ENCODE measurements around the gene SKAP2. TPM values are rescaled to one million over a fixed set of nuclear protein-coding genes. Genes with fewer than 3 reads are reported as not detected.

Gene SKAP2
- total RNA-seq, 1 donor: 10.4 TPM

DNA sequence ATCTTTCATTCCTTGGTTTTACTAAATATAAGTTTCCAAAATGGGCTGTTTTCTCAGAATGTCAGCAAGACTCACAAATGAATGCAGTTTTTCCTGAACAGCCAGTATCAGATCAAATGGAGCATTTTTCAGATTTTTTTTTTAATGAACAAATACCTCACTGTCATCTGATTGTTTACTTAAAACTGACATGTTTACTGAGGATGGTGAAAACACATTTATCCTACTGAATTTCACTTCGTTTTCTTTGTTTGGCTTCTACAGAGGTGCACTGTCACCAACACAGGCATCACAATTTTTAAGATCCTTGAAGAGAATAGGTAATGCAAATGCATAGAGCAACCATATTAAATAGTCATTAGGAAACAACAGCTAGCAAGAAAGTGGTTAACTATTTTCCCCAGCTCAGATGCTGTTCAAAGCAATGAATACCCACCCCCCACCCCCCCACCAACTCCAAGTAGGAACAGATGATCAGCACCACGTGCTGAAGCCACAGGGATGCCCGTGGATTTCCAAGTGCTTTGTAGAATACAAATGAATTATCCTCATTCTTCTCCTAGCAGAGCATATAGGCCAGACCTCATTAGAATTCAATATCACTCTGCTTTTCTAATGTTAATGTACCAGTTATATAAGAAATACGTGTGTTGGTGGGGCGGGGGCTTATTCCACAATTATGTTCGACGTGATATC is 205.9 kb downstream of the SKAP2 start:
- no peak for DNase-seq (ENCODE audit: low read depth)
- TF ChIP-seq, protein P1, sequence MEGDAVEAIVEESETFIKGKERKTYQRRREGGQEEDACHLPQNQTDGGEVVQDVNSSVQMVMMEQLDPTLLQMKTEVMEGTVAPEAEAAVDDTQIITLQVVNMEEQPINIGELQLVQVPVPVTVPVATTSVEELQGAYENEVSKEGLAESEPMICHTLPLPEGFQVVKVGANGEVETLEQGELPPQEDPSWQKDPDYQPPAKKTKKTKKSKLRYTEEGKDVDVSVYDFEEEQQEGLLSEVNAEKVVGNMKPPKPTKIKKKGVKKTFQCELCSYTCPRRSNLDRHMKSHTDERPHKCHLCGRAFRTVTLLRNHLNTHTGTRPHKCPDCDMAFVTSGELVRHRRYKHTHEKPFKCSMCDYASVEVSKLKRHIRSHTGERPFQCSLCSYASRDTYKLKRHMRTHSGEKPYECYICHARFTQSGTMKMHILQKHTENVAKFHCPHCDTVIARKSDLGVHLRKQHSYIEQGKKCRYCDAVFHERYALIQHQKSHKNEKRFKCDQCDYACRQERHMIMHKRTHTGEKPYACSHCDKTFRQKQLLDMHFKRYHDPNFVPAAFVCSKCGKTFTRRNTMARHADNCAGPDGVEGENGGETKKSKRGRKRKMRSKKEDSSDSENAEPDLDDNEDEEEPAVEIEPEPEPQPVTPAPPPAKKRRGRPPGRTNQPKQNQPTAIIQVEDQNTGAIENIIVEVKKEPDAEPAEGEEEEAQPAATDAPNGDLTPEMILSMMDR (IDR thresholded peaks at IDR 0.05; ENCODE audit: insufficient read depth, low read depth, low read length): no peak
- no peak overlapping the region for H3K4me3 ChIP-seq (ENCODE audit: low read depth, low read length)

GRCh38 chr7:26657686-26658388 is 206.6 kb downstream of the SKAP2 start:
- H3K4me3 ChIP-seq (ENCODE audit: low read depth, low read length): no peak overlapping the region
- no peak for DNase-seq (ENCODE audit: low read depth)
- TF ChIP-seq, protein P1 (IDR thresholded peaks at IDR 0.05; ENCODE audit: insufficient read depth, low read depth, low read length): no peak

DNA sequence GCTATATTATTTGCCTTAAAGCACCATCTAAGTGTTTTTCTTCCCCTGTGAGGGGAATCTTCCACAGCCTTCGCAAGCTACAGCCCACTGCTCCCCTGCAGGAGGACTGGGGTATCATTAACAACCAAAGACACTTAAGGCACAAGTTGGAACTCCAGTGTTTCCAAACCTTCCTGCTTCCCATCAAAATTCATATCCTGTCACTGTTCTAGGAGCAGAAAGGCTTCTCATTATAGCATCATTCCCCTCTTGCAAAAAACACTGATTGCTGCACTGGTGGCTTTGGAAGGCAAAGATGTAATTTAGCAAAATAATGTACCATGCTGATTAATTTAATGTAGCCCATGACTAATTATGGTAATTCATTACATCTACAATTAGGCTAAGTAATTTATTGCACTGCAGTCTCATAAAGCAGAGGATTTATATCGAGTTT is 207.2 kb downstream of the SKAP2 start:
- H3K4me3 ChIP-seq (ENCODE audit: low read depth, low read length): no peak overlapping the region
- TF ChIP-seq, protein P1 (IDR thresholded peaks at IDR 0.05; ENCODE audit: insufficient read depth, low read depth, low read length): no peak
- no peak for DNase-seq (ENCODE audit: low read depth)

DNA sequence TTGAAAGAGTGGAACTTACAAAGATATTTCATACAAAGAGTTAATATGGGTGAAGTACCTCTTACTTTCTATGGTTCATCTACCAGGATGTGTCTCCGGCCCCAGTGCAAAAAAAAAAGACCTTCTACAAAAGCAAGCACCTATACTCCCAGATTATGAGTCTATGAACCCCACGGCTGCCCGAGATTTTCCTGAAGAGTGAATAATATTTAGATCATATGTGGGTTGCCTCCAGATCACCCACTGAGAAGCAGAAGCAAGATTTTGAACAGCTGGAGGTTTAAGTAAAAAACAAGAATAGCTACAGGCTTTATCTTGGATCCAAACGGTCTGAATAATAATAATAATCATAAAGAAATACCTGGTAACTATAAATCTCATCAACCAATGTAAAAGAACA is 207.7 kb downstream of the SKAP2 start:
- no peak overlapping the region for H3K4me3 ChIP-seq (ENCODE audit: low read depth, low read length)
- DNase-seq (ENCODE audit: low read depth): no peak
- TF ChIP-seq, protein P1 (IDR thresholded peaks at IDR 0.05; ENCODE audit: insufficient read depth, low read depth, low read length): no peak

- TF ChIP-seq, protein P1 (IDR thresholded peaks at IDR 0.05; ENCODE audit: insufficient read depth, low read depth, low read length): no peak
- no peak overlapping the region for H3K4me3 ChIP-seq (ENCODE audit: low read depth, low read length)
- no peak for DNase-seq (ENCODE audit: low read depth)
These were observed 208.6 kb downstream of the SKAP2 start for GRCh38 chr7:26655781-26656180.

GRCh38 chr7:26653430-26654399 is 210.7 kb downstream of the SKAP2 start:
- DNase-seq (ENCODE audit: low read depth): no peak
- TF ChIP-seq, protein P1 (IDR thresholded peaks at IDR 0.05; ENCODE audit: insufficient read depth, low read depth, low read length): no peak
- no peak overlapping the region for H3K4me3 ChIP-seq (ENCODE audit: low read depth, low read length)
